Astrocyte (in vitro differentiated cells and primary cell): ENCODE results near the gene ZBTB16. TPM values are rescaled to one million over a fixed set of nuclear protein-coding genes. Genes with fewer than 3 reads are reported as not detected.

Experiments used
- DNase-seq: peaks from one replicate; pipeline ENCODE4 v3.0.0-alpha.2; 2010; ENCODE audit warnings: low read depth
- FAIRE-seq: peaks from 2 replicates; lab custom pipeline; 2011; peaks lifted over from hg19 to GRCh38; lab: Jason Lieb, UNC
- H2AFZ ChIP-seq: 2 replicates; pipeline ENCODE4 v1.6.0; 2012; ENCODE audit warnings: low read depth, low read length, inconsistent platforms
- H3K27ac ChIP-seq: 2 replicates; pipeline ENCODE4 v1.5.1; 2011; ENCODE audit warnings: low read depth, low read length, inconsistent platforms
- H3K27me3 ChIP-seq: 2 replicates; pipeline ENCODE4 v1.6.0; 2011; ENCODE audit warnings: low read length, inconsistent platforms; ENCODE audit not compliant: insufficient read depth
- H3K36me3 ChIP-seq: 2 replicates; pipeline ENCODE4 v1.5.1; 2011; ENCODE audit warnings: low read length, inconsistent platforms; ENCODE audit not compliant: insufficient read depth
- H3K4me1 ChIP-seq: 2 replicates; pipeline ENCODE4 v1.5.1; 2011; ENCODE audit warnings: low read length, inconsistent platforms; ENCODE audit not compliant: insufficient read depth
- H3K4me2 ChIP-seq: 2 replicates; pipeline ENCODE4 v1.6.0; 2012; ENCODE audit warnings: low read length, inconsistent platforms
- H3K4me3 ChIP-seq: 2 replicates; pipeline ENCODE4 v1.5.1; 2011; ENCODE audit warnings: low read depth, mild to moderate bottlenecking, low read length, inconsistent platforms; ENCODE audit not compliant: insufficient read depth
- H3K79me2 ChIP-seq: 2 replicates; pipeline ENCODE4 v1.6.0; 2012; ENCODE audit warnings: mild to moderate bottlenecking, low read length, inconsistent platforms; ENCODE audit not compliant: insufficient read depth
- H3K9ac ChIP-seq: 2 replicates; pipeline ENCODE4 v1.6.0; 2012; ENCODE audit warnings: mild to moderate bottlenecking, low read length, inconsistent platforms
- H3K9me3 ChIP-seq: 2 replicates; pipeline ENCODE4 v1.5.1; 2012; ENCODE audit warnings: low read depth, mild to moderate bottlenecking, low read length, inconsistent platforms; ENCODE audit not compliant: insufficient read depth
- H4K20me1 ChIP-seq: 2 replicates; pipeline ENCODE4 v1.6.0; 2012; ENCODE audit warnings: low read length, inconsistent platforms; ENCODE audit not compliant: insufficient read depth
- H3K27ac Mint-ChIP-seq: one replicate; pipeline ENCODE4 v1.8.0; 2021; ENCODE audit warnings: mild to moderate bottlenecking, mixed read lengths; ENCODE audit not compliant: unreplicated experiment
- H3K27me3 Mint-ChIP-seq: one replicate; pipeline ENCODE4 v1.8.0; 2021; ENCODE audit warnings: low read depth, mixed read lengths; ENCODE audit not compliant: unreplicated experiment
- H3K36me3 Mint-ChIP-seq: one replicate; pipeline ENCODE4 v1.8.0; 2021; ENCODE audit warnings: low read depth, mixed read lengths; ENCODE audit not compliant: unreplicated experiment
- H3K4me1 Mint-ChIP-seq: one replicate; pipeline ENCODE4 v1.8.0; 2021; ENCODE audit warnings: low read depth, mixed read lengths; ENCODE audit not compliant: unreplicated experiment
- H3K4me3 Mint-ChIP-seq: one replicate; pipeline ENCODE4 v1.8.0; 2021; ENCODE audit warnings: mild to moderate bottlenecking, moderate library complexity, mixed read lengths; ENCODE audit not compliant: unreplicated experiment
- H3K9me3 Mint-ChIP-seq: one replicate; pipeline ENCODE4 v1.8.0; 2021; ENCODE audit warnings: mild to moderate bottlenecking, mixed read lengths; ENCODE audit not compliant: unreplicated experiment
- CTCF ChIP-seq: IDR thresholded peaks from 2 replicates; pipeline ENCODE4 v1.5.1; 2011; ENCODE audit warnings: low read depth, mild to moderate bottlenecking, inconsistent platforms, low read length, moderate library complexity; ENCODE audit not compliant: insufficient read depth
- EZH2 ChIP-seq: IDR thresholded peaks from 2 replicates; pipeline ENCODE4 v1.6.1; 2012; ENCODE audit warnings: mild to moderate bottlenecking, low read length, inconsistent platforms; ENCODE audit not compliant: insufficient read depth
- total RNA-seq: library from RNA; stranded (reverse); gene quantifications from 2 replicates; pipeline ENCODE4 v1.2.1, GENCODE V29; 2021

ZBTB16 gene
- total RNA-seq, 1 donor from 2014 or later, result 0.50 TPM

- H3K27ac ChIP-seq, result no peak overlapping the region
- peaks cover 48% of the 10 kb centered on the region for H3K27me3 ChIP-seq
- Mint-ChIP-seq H3K4me1 (peaks cover 8% of the 10 kb centered on the region), H3K27ac (no peak overlapping the region), H3K4me3 (no peak overlapping the region), H3K27me3 (peaks cover 73% of the 10 kb centered on the region), H3K36me3 (peaks cover 3% of the 10 kb centered on the region), H3K9me3 (no peaks in the 10 kb centered on the region)
- H3K4me2 ChIP-seq, result no peak overlapping the region
- H4K20me1 ChIP-seq, result no peaks in the 10 kb centered on the region
- no peak for DNase-seq
- H3K4me3 ChIP-seq, result no peak overlapping the region
- no peak for FAIRE-seq
- H3K4me1 ChIP-seq, result no peaks in the 10 kb centered on the region
- H3K9me3 ChIP-seq, result no peaks in the 10 kb centered on the region
- TF ChIP-seq CTCF, result no peak
- TF ChIP-seq EZH2, result no peak
- no peaks in the 10 kb centered on the region for H3K79me2 ChIP-seq
- no peaks in the 10 kb centered on the region for H3K36me3 ChIP-seq
- H3K9ac ChIP-seq, result no peak overlapping the region
- H2AFZ ChIP-seq, result no peak overlapping the region
Observed at GRCh38 chr11:114062272-114062671, 2.8 kb downstream of the ZBTB16 start.

GRCh38 chr11:114063149-114063828 is 3.8 kb downstream of the ZBTB16 start:
- Histone ChIP-seq H3K79me2 (no peaks in the 10 kb centered on the region), H3K36me3 (no peaks in the 10 kb centered on the region), H2AFZ (no peak overlapping the region), H3K4me2 (no peak overlapping the region), H3K4me1 (no peaks in the 10 kb centered on the region), H3K27me3 (peaks cover 38% of the 10 kb centered on the region), H3K9ac (no peak overlapping the region), H4K20me1 (no peaks in the 10 kb centered on the region), H3K9me3 (no peaks in the 10 kb centered on the region), H3K4me3 (no peak overlapping the region), H3K27ac (no peak overlapping the region)
- Mint-ChIP-seq H3K9me3 (no peaks in the 10 kb centered on the region), H3K27me3 (peaks cover 65% of the 10 kb centered on the region), H3K36me3 (peaks cover 3% of the 10 kb centered on the region), H3K4me3 (peak overlapping the region; percentile 27), H3K27ac (no peak overlapping the region), H3K4me1 (peaks cover 5% of the 10 kb centered on the region)
- TF ChIP-seq EZH2 (no peak), CTCF (no peak)
- DNase-seq (no peak), FAIRE-seq (no peak)

GRCh38 chr11:114063829-114064201 is 4.3 kb downstream of the ZBTB16 start:
- no peaks in the 10 kb centered on the region for H3K9me3 ChIP-seq
- H3K4me1 Mint-ChIP-seq, result peaks cover 4% of the 10 kb centered on the region
- H3K27ac Mint-ChIP-seq, result no peak overlapping the region
- peaks cover 34% of the 10 kb centered on the region for H3K27me3 ChIP-seq
- H3K79me2 ChIP-seq, result no peaks in the 10 kb centered on the region
- no peak overlapping the region for H2AFZ ChIP-seq
- no peak overlapping the region for H3K27ac ChIP-seq
- H3K4me3 ChIP-seq, result no peak overlapping the region
- FAIRE-seq (no peak), DNase-seq (no peak)
- no peak overlapping the region for H3K4me3 Mint-ChIP-seq
- H4K20me1 ChIP-seq, result no peaks in the 10 kb centered on the region
- no peaks in the 10 kb centered on the region for H3K9me3 Mint-ChIP-seq
- no peaks in the 10 kb centered on the region for H3K4me1 ChIP-seq
- H3K36me3 ChIP-seq, result no peaks in the 10 kb centered on the region
- no peak overlapping the region for H3K4me2 ChIP-seq
- H3K27me3 Mint-ChIP-seq, result peaks cover 65% of the 10 kb centered on the region
- H3K36me3 Mint-ChIP-seq, result peaks cover 3% of the 10 kb centered on the region
- TF ChIP-seq CTCF, result no peak
- no peak for TF ChIP-seq EZH2
- no peak overlapping the region for H3K9ac ChIP-seq
